Kidney epithelial cell (primary cell): ENCODE results near the gene EFCAB14. TPM values are rescaled to one million over a fixed set of nuclear protein-coding genes. Genes with fewer than 3 reads are reported as not detected.

Experiments
- DNase-seq: peaks from one replicate; pipeline ENCODE4 v3.0.0-alpha.2; 2010; ENCODE audit warnings: low read depth
- H3K27me3 ChIP-seq: 2 replicates; pipeline ENCODE4 v1.6.0; 2011; ENCODE audit warnings: low read length; ENCODE audit not compliant: control insufficient read depth, insufficient read depth
- H3K36me3 ChIP-seq: 2 replicates; pipeline ENCODE4 v1.5.1; 2011; ENCODE audit warnings: low read length; ENCODE audit not compliant: control insufficient read depth, insufficient read depth
- H3K4me3 ChIP-seq: 2 replicates; pipeline ENCODE4 v1.5.1; 2011; ENCODE audit warnings: low read depth, mild to moderate bottlenecking, control low read depth, low read length
- CTCF ChIP-seq: IDR thresholded peaks from 2 replicates; pipeline ENCODE4 v1.5.1; 2011; ENCODE audit warnings: mild to moderate bottlenecking, moderate library complexity, low read length, control low read depth, inconsistent platforms; ENCODE audit not compliant: insufficient read depth, poor library complexity, severe bottlenecking
- total RNA-seq: library from RNA; depleted of rRNA; stranded (reverse); fragments of >200 nt; gene quantifications from 2 replicates; pipeline ENCODE4 v1.2.3, GENCODE V29; 2015

EFCAB14 gene
- total RNA-seq, 1 donor from 2014 or later, result 57.3 TPM

GRCh38 chr1:46687093-46687659 lies 31.7 kb downstream of the EFCAB14 start:
- no peak overlapping the region for H3K4me3 ChIP-seq
- TF ChIP-seq CTCF, result no peak
- no peak for DNase-seq

GRCh38 chr1:46686255-46686654 lies 32.7 kb downstream of the EFCAB14 start:
- no peak overlapping the region for H3K4me3 ChIP-seq
- DNase-seq, result no peak
- H3K36me3 ChIP-seq, result peaks cover 1% of the 10 kb centered on the region
- H3K27me3 ChIP-seq, result no peaks in the 10 kb centered on the region
- TF ChIP-seq CTCF, result no peak

More at GRCh38 chr1:46687093-46687659, 31.7 kb downstream of the EFCAB14 start:
- peaks cover 1% of the 10 kb centered on the region for H3K36me3 ChIP-seq
- H3K27me3 ChIP-seq, result no peaks in the 10 kb centered on the region

GRCh38 chr1:46684670-46685069 lies 34.2 kb downstream of the EFCAB14 start:
- TF ChIP-seq CTCF, result no peak
- no peak for DNase-seq

GRCh38 chr1:46682064-46682463 lies 36.9 kb downstream of the EFCAB14 start:
- no peak for DNase-seq
- peaks cover 1% of the 10 kb centered on the region for H3K36me3 ChIP-seq
- no peak for TF ChIP-seq CTCF
- no peak overlapping the region for H3K4me3 ChIP-seq
- H3K27me3 ChIP-seq, result no peaks in the 10 kb centered on the region

More at GRCh38 chr1:46684670-46685069, 34.2 kb downstream of the EFCAB14 start:
- Histone ChIP-seq H3K36me3 (peaks cover 1% of the 10 kb centered on the region), H3K4me3 (no peak overlapping the region), H3K27me3 (no peaks in the 10 kb centered on the region)

- no peak for DNase-seq
- H3K4me3 ChIP-seq, result no peak overlapping the region
- TF ChIP-seq CTCF, result no peak
- H3K36me3 ChIP-seq, result peaks cover 1% of the 10 kb centered on the region
- H3K27me3 ChIP-seq, result no peaks in the 10 kb centered on the region
Measured at GRCh38 chr1:46681333-46682034, 37.4 kb downstream of the EFCAB14 start.
